ENCODE data around the gene RPL36. TPM values are rescaled to one million over a fixed set of nuclear protein-coding genes. Genes with fewer than 3 reads are reported as not detected.

RPL36 gene
- total and polyA plus RNA-seq, 2 experiments from 2014 or later: 895 to 3,204 TPM

- no peaks in the 10 kb centered on the region for H3K27me3 ChIP-seq (ENCODE audit: insufficient read depth)
- Mint-ChIP-seq H3K36me3 (ENCODE audit: low read depth) (no peaks in the 10 kb centered on the region), H3K4me1 (no peaks in the 10 kb centered on the region), H3K27ac (no peak overlapping the region), H3K27me3 (ENCODE audit: insufficient read depth, low read depth, poor library complexity) (peaks cover 2% of the 10 kb centered on the region), H3K9me3 (no peaks in the 10 kb centered on the region; the same call in 2 of the 3 replicates), H3K4me3 (no peak overlapping the region)
- no peaks in the 10 kb centered on the region for H3F3A ChIP-seq (replicated peaks; ENCODE audit: low read depth)
- no peak overlapping the region for H3K27ac ChIP-seq (ENCODE audit: low read depth)
- H3K4me1 ChIP-seq (ENCODE audit: insufficient read depth): no peaks in the 10 kb centered on the region
- TF ChIP-seq ZNF331 (CRISPR knock-in tag; IDR thresholded peaks at IDR 0.05; ENCODE audit: low read depth): no peak
- no peak for TF ChIP-seq ZNF462 (CRISPR knock-in tag; IDR thresholded peaks at IDR 0.05)
- TF ChIP-seq CREB1 (CRISPR knock-in tag; IDR thresholded peaks at IDR 0.05; ENCODE audit: low read depth): no peak
- TF ChIP-seq REST (IDR thresholded peaks at IDR 0.05; ENCODE audit: unreplicated experiment): no peak
- TF ChIP-seq, protein P1, sequence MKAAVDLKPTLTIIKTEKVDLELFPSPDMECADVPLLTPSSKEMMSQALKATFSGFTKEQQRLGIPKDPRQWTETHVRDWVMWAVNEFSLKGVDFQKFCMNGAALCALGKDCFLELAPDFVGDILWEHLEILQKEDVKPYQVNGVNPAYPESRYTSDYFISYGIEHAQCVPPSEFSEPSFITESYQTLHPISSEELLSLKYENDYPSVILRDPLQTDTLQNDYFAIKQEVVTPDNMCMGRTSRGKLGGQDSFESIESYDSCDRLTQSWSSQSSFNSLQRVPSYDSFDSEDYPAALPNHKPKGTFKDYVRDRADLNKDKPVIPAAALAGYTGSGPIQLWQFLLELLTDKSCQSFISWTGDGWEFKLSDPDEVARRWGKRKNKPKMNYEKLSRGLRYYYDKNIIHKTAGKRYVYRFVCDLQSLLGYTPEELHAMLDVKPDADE (IDR thresholded peaks at IDR 0.05): no peak
- TF ChIP-seq STAT1 (IDR thresholded peaks at IDR 0.05; ENCODE audit: unreplicated experiment): no peak
- TF ChIP-seq ZNF114 (CRISPR knock-in tag; IDR thresholded peaks at IDR 0.05): no peak
- TF ChIP-seq NANOG (IDR thresholded peaks at IDR 0.05; ENCODE audit: borderline replicate concordance): no peak
- TF ChIP-seq EZH2phosphoT487 (IDR thresholded peaks at IDR 0.05; ENCODE audit: unreplicated experiment): no peak
- TF ChIP-seq JUNB (IDR thresholded peaks at IDR 0.05; ENCODE audit: unreplicated experiment): no peak
- no peak for TF ChIP-seq POLR2AphosphoS5 (IDR thresholded peaks at IDR 0.05; ENCODE audit: low read depth)
- no peak for TF ChIP-seq CTCF (conservative IDR thresholded peaks at IDR 0.05; ENCODE audit: low read depth in 2 of 2)
- no peak for TF ChIP-seq EZH2 (IDR thresholded peaks at IDR 0.05; ENCODE audit: low read depth, unreplicated experiment)
- H4K20me1 ChIP-seq (replicated peaks; ENCODE audit: insufficient read depth): no peaks in the 10 kb centered on the region
- no peaks in the 10 kb centered on the region for H3K9me2 ChIP-seq (ENCODE audit: insufficient read depth)
- ATAC-seq (no peak), DNase-seq (ENCODE audit: low spot score) (no peak)
- H3K79me2 ChIP-seq (replicated peaks; ENCODE audit: insufficient read depth): no peaks in the 10 kb centered on the region
- H3K4me3 ChIP-seq: no peak overlapping the region
- no peaks in the 10 kb centered on the region for H3K36me3 ChIP-seq (ENCODE audit: insufficient read depth)
- no peak overlapping the region for H2AFZ ChIP-seq
- H3K4me2 ChIP-seq: no peak overlapping the region
Measured at GRCh38 chr19:5738423-5738822, 48.3 kb downstream of the RPL36 start.
